Panc1 (cell line): ENCODE results near the gene PPP1R1B. TPM values are rescaled to one million over a fixed set of nuclear protein-coding genes. Genes with fewer than 3 reads are reported as not detected.

Experiments
- ATAC-seq: fragments of 200-7000 bp; cut with Tn5 transposase; 2 replicates; pipeline ENCODE4 v1.9.1; 2020; ENCODE audit warnings: mild to moderate bottlenecking, moderate library complexity
- BruUV-seq: library from RNA; stranded (reverse); fragments of 400-500 nt; replicated peaks from 2 replicates; lab custom pipeline; 2021; lab: Mats Ljungman, UMichigan
- CTCF ChIA-PET: fragments of 300-600 bp; sonication (Branson Sonifier 250); formaldehyde crosslinking; loops from one replicate; lab custom pipeline; 2022; ENCODE audit warnings: antibody characterized with exemption; lab: Charles Lee
- POLR2A ChIA-PET: fragments of 300-600 bp; sonication (Branson Sonifier 250); formaldehyde crosslinking; loops from one replicate; lab custom pipeline; 2022; ENCODE audit warnings: antibody characterized with exemption; lab: Charles Lee
- DNase-seq: peaks from one replicate; pipeline ENCODE4 v3.0.0-alpha.2; 2010; ENCODE audit warnings: low read depth, low spot score
- H3K27ac ChIP-seq: 2 replicates; pipeline ENCODE4 v1.5.1; 2011; ENCODE audit warnings: mild to moderate bottlenecking, low read length, inconsistent platforms
- H3K27me3 ChIP-seq: fragments of 200-500 bp; sonication (Bioruptor generic); 2 replicates; pipeline ENCODE4 v1.6.0; 2014; ENCODE audit warnings: low read length, inconsistent platforms; ENCODE audit not compliant: control insufficient read depth, insufficient read depth
- H3K36me3 ChIP-seq: fragments of 200-500 bp; sonication (Bioruptor generic); 2 replicates; pipeline ENCODE4 v1.5.1; 2014; ENCODE audit warnings: inconsistent platforms, mild to moderate bottlenecking, low read length, moderate library complexity; ENCODE audit not compliant: control insufficient read depth, insufficient read depth
- H3K4me1 ChIP-seq: 2 replicates; pipeline ENCODE4 v1.5.1; 2011; ENCODE audit warnings: inconsistent platforms, mild to moderate bottlenecking, low read length, moderate library complexity; ENCODE audit not compliant: control insufficient read depth, insufficient read depth
- H3K4me3 ChIP-seq, 2 experiments: 2 replicates each; pipeline ENCODE4 v1.5.1; 2011 to 2012; ENCODE audit warnings: low read depth in 2 of 2, low read length in 2 of 2, mild to moderate bottlenecking in 2 of 2, inconsistent platforms in 1 of 2, moderate library complexity in 1 of 2
- H3K9me3 ChIP-seq: fragments of 200-500 bp; sonication (Bioruptor generic); 2 replicates; pipeline ENCODE4 v1.5.1; 2014; ENCODE audit warnings: low read depth, mild to moderate bottlenecking, inconsistent platforms, low read length, moderate library complexity; ENCODE audit not compliant: control insufficient read depth, insufficient read depth
- POLR2AphosphoS5 ChIP-seq: IDR thresholded peaks from 2 replicates; pipeline ENCODE4 v1.6.1; 2012; ENCODE audit warnings: mild to moderate bottlenecking, low read depth, low read length, moderate library complexity
- SIN3A ChIP-seq: IDR thresholded peaks from 2 replicates; pipeline ENCODE4 v1.6.1; 2012; ENCODE audit warnings: low read depth, mild to moderate bottlenecking, low read length, moderate library complexity, borderline replicate concordance; ENCODE audit not compliant: insufficient read depth
- TCF7L2 ChIP-seq: IDR thresholded peaks from 2 replicates; pipeline ENCODE4 v1.6.1; 2011; ENCODE audit warnings: mild to moderate bottlenecking, low read depth, low read length, inconsistent platforms
- in situ Hi-C: cut with HindIII; loops from 2 replicates; pipeline ENCODE4 v1.10.0; 2016; ENCODE audit warnings: low sequenced_read_pairs, low pct_unique_long_range_greater_than_20kb
- intact Hi-C: fragments of 100-400 bp; cut with micrococcal nuclease; formaldehyde crosslinking; loops from one replicate; pipeline ENCODE4 v1.10.0; 2022; ENCODE audit not compliant: unreplicated experiment
- total RNA-seq: library from RNA; stranded (reverse); gene quantifications from one replicate; pipeline ENCODE4 v1.2.1, GENCODE V29; 2021; ENCODE audit not compliant: unreplicated experiment
- TF ChIP-seq, protein P1 (sequence below): fragments of 450-650 bp; IDR thresholded peaks from 2 replicates; pipeline ENCODE4 v1.5.1; 2017; ENCODE audit warnings: mild to moderate bottlenecking
- TF ChIP-seq, protein P2 (sequence below), 2 experiments: IDR thresholded peaks; 2 replicates each; pipeline ENCODE4 v1.6.1; 2011 to 2012; ENCODE audit warnings: low read depth in 2 of 2, control low read depth in 1 of 2, low read length in 1 of 2, mild to moderate bottlenecking in 1 of 2, moderate library complexity in 1 of 2; ENCODE audit not compliant: insufficient read depth in 1 of 2

PPP1R1B gene
- total RNA-seq, 1 experiment from 2014 or later = 45.7 TPM

DNA sequence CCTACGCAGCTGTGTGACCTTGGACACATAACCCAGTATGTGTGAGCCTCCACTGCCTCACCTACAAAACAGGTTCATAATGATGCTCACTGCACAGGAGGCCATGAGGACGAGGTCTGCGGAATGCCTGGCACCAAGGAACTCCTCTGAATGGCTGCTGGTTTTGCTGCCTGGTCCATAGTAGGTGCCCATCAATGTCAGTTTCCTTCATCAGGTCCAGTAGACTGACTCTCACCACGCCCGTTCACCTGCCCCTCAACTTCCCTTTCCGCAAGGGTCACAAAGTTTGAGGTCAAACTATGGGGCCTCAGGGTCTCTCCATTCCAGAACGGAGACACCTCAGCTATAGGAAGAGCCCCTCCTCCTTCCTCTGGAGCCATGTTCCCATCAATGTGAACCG is 50.3 kb downstream of the PPP1R1B start:
- TF ChIP-seq, protein P1, sequence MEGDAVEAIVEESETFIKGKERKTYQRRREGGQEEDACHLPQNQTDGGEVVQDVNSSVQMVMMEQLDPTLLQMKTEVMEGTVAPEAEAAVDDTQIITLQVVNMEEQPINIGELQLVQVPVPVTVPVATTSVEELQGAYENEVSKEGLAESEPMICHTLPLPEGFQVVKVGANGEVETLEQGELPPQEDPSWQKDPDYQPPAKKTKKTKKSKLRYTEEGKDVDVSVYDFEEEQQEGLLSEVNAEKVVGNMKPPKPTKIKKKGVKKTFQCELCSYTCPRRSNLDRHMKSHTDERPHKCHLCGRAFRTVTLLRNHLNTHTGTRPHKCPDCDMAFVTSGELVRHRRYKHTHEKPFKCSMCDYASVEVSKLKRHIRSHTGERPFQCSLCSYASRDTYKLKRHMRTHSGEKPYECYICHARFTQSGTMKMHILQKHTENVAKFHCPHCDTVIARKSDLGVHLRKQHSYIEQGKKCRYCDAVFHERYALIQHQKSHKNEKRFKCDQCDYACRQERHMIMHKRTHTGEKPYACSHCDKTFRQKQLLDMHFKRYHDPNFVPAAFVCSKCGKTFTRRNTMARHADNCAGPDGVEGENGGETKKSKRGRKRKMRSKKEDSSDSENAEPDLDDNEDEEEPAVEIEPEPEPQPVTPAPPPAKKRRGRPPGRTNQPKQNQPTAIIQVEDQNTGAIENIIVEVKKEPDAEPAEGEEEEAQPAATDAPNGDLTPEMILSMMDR = no peak
- TF ChIP-seq SIN3A (no peak), TCF7L2 (no peak), POLR2AphosphoS5 (no peak)
- TF ChIP-seq, protein P2, sequence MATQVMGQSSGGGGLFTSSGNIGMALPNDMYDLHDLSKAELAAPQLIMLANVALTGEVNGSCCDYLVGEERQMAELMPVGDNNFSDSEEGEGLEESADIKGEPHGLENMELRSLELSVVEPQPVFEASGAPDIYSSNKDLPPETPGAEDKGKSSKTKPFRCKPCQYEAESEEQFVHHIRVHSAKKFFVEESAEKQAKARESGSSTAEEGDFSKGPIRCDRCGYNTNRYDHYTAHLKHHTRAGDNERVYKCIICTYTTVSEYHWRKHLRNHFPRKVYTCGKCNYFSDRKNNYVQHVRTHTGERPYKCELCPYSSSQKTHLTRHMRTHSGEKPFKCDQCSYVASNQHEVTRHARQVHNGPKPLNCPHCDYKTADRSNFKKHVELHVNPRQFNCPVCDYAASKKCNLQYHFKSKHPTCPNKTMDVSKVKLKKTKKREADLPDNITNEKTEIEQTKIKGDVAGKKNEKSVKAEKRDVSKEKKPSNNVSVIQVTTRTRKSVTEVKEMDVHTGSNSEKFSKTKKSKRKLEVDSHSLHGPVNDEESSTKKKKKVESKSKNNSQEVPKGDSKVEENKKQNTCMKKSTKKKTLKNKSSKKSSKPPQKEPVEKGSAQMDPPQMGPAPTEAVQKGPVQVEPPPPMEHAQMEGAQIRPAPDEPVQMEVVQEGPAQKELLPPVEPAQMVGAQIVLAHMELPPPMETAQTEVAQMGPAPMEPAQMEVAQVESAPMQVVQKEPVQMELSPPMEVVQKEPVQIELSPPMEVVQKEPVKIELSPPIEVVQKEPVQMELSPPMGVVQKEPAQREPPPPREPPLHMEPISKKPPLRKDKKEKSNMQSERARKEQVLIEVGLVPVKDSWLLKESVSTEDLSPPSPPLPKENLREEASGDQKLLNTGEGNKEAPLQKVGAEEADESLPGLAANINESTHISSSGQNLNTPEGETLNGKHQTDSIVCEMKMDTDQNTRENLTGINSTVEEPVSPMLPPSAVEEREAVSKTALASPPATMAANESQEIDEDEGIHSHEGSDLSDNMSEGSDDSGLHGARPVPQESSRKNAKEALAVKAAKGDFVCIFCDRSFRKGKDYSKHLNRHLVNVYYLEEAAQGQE (IDR thresholded peaks at IDR 0.05; ENCODE audit: insufficient read depth in 1 of 2, low read depth in 2 of 2, low read length in 1 of 2) = no peak
- H3K36me3 ChIP-seq = no peaks in the 10 kb centered on the region
- CTCF ChIA-PET = no interaction called here
- in situ Hi-C loops = no loop called here
- H3K4me3 ChIP-seq = no peak overlapping the region
- POLR2A ChIA-PET = no interaction called here
- DNase-seq = no peak
- no peak for ATAC-seq
- peaks cover 5% of the 10 kb centered on the region; the same call in 1 of the 2 replicates for H3K4me1 ChIP-seq
- no peaks in the 10 kb centered on the region for H3K9me3 ChIP-seq
- no TSS peak for BruUV-seq
- intact Hi-C loops = no loop called here
- H3K27me3 ChIP-seq = no peaks in the 10 kb centered on the region
- no peak overlapping the region for H3K27ac ChIP-seq

DNA sequence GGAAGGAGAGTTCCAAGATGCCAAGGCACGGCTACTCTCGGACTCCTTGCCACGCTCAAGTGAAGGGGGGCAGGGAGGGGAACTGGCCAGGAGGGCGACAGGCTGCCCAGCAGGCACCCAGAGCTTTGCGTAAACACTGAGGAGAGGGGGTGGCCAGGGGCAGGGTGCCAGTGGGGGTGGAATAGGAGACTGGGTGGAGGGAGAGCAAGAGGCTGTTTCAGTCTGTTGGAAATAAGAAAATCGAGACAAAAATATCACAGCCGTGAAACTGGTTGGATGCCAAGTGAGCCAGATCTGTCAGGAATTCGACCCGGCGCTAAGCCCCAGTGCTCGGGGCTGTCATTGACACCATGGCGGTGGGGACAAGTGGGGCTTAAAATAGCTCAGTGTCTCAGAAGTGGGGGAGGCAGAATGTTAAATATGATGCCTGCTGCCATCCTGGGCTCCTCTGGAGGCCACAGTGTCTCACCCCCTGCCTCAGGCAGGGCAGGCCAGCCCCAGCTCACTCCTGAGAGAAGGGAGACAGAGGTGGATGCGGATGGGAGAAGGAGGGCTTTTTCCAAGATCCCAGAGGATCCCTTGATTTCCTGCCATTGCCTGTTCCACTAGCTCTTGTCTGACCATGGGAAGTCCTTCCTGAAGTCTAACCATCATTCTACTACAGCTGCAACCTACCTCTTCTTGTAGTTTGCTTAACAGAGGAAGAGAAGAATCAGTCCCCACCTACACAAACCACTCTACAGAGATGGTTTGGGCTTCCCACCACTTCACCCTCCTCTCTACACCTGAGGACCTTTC is 51.0 kb downstream of the PPP1R1B start:
- no peak for ATAC-seq
- TF ChIP-seq TCF7L2 = no peak
- TF ChIP-seq POLR2AphosphoS5 = no peak
- TF ChIP-seq, protein P2 (IDR thresholded peaks at IDR 0.05; ENCODE audit: insufficient read depth in 1 of 2, low read depth in 2 of 2, low read length in 1 of 2) = no peak
- TF ChIP-seq SIN3A = no peak
- TF ChIP-seq, protein P1 = no peak
- BruUV-seq = no TSS peak
- no peaks in the 10 kb centered on the region for H3K9me3 ChIP-seq
- intact Hi-C loops = no loop called here
- no peak for DNase-seq
- no peak overlapping the region for H3K27ac ChIP-seq
- no peaks in the 10 kb centered on the region for H3K36me3 ChIP-seq
- ChIA-PET CTCF (no interaction called here), POLR2A (no interaction called here)
- H3K4me1 ChIP-seq = peaks cover 5% of the 10 kb centered on the region; the same call in 1 of the 2 replicates
- no peaks in the 10 kb centered on the region for H3K27me3 ChIP-seq
- in situ Hi-C loops = no loop called here
- H3K4me3 ChIP-seq = no peak overlapping the region
